Measurements from ENCODE around the gene DDX10. TPM values are rescaled to one million over a fixed set of nuclear protein-coding genes. Genes with fewer than 3 reads are reported as not detected.
"Not testable (repeated sequence)": the region's sequence is repeated elsewhere in the genome, so short reads cannot be mapped to it uniquely, and the experiment has no call there.

DDX10 gene
- total RNA-seq, 4 donors from 2014 or later = 11.5 to 22.0 (median 14.3) TPM

GRCh38 chr11:108629274-108629673, 35.6 kb upstream of the DDX10 start:
- H3K27me3 ChIP-seq = no peaks in the 10 kb centered on the region
- no peak for DNase-seq (ENCODE audit: extremely low spot score)
- H3K36me3 ChIP-seq = no peaks in the 10 kb centered on the region
- H3K9me3 ChIP-seq = peaks cover 0 to 4% (median 1%) of the 10 kb centered on the region in 4 donors
- no peak overlapping the region for H3K27ac ChIP-seq (replicated peaks in 1 of 4)
- no peak for TF ChIP-seq POLR2A (IDR thresholded peaks at IDR 0.05; ENCODE audit: low read depth)
- no peak for TF ChIP-seq POLR2AphosphoS5 (IDR thresholded peaks at IDR 0.05)
- TF ChIP-seq CTCF (IDR thresholded peaks at IDR 0.05) = no peak
- no peak for TF ChIP-seq EP300 (IDR thresholded peaks at IDR 0.05)
- H3K4me1 ChIP-seq = no peaks in the 10 kb centered on the region
- intact Hi-C loops (cut with DNase I) = no loop called here
- no CpG with 5 or more reads among the region's 3 CpGs for WGBS
- H3K4me3 ChIP-seq = no peak overlapping the region

- Histone ChIP-seq H3K4me3 (no peak overlapping the region), H3K27me3 (no peaks in the 10 kb centered on the region), H3K27ac (replicated peaks in 1 of 4) (no peak overlapping the region), H3K36me3 (no peaks in the 10 kb centered on the region), H3K4me1 (no peaks in the 10 kb centered on the region), H3K9me3 (peaks cover 0 to 4% (median 1%) of the 10 kb centered on the region in 4 donors)
- no peak for TF ChIP-seq EP300 (IDR thresholded peaks at IDR 0.05)
- TF ChIP-seq CTCF (IDR thresholded peaks at IDR 0.05) = no peak
- TF ChIP-seq POLR2A (IDR thresholded peaks at IDR 0.05; ENCODE audit: low read depth) = no peak
- no peak for TF ChIP-seq POLR2AphosphoS5 (IDR thresholded peaks at IDR 0.05)
- WGBS = 70% methylated on average over 2 of the region's 2 CpGs
- no peak for DNase-seq (ENCODE audit: extremely low spot score)
- intact Hi-C loops (cut with DNase I) = no loop called here
These were observed 32.7 kb upstream of the DDX10 start for GRCh38 chr11:108632041-108632704.

DNA sequence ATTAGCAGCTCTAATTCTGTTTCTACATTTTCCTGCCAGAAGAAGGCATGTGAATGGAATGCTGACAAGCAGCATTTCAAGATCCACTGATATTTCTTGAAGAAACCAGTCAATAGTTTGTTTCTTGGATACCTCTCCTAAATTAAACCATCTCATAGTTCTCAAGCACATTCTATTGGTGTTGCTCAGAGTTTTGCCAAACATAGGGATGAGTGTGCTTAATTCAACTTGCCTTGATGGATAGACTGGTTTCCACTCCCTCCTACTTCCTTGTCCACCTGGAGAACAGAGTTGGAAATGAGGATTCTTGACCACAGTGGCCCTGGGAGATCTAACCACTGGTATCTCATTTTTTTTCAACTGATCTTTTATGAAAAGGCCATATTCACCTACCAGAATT, 29.8 kb upstream of the DDX10 start:
- Histone ChIP-seq H3K4me1 (no peaks in the 10 kb centered on the region), H3K4me3 (no peak overlapping the region), H3K36me3 (no peaks in the 10 kb centered on the region), H3K27me3 (no peaks in the 10 kb centered on the region), H3K9me3 (no peaks in the 10 kb centered on the region), H3K27ac (replicated peaks in 1 of 4) (no peak overlapping the region)
- no peak for TF ChIP-seq POLR2A (IDR thresholded peaks at IDR 0.05; ENCODE audit: low read depth)
- TF ChIP-seq EP300 (IDR thresholded peaks at IDR 0.05) = no peak
- TF ChIP-seq CTCF (IDR thresholded peaks at IDR 0.05) = no peak
- no peak for TF ChIP-seq POLR2AphosphoS5 (IDR thresholded peaks at IDR 0.05)
- intact Hi-C loops (cut with DNase I) = no loop called here
- DNase-seq (ENCODE audit: extremely low spot score) = no peak

DNA sequence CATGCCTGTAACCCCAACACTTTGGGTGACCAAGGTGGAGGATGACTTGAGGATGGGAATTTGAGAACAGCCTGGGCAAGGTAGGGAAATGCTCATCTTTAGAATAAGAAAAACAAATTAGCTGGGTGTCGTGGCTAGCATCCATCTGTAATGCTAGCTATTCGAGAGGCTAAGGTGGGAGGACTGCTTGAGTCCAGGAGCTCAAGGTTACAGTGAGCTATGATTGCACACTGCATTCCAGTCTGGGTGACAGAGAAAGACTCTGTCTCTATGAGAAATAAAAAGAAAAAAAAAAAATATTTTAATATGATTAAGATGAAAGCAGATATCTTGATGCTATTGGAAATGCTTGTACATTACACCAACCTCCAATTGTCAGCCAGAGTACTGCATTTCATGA, 28.6 kb upstream of the DDX10 start:
- DNase-seq (ENCODE audit: extremely low spot score) = no peak
- intact Hi-C loops (cut with DNase I) = no loop called here
- H3K36me3 ChIP-seq = no peaks in the 10 kb centered on the region
- no peaks in the 10 kb centered on the region for H3K9me3 ChIP-seq
- H3K4me1 ChIP-seq = no peaks in the 10 kb centered on the region
- H3K27me3 ChIP-seq = no peaks in the 10 kb centered on the region
- H3K4me3 ChIP-seq = no peak overlapping the region
- WGBS = 67% methylated on average over 2 of the region's 2 CpGs
- no peak overlapping the region for H3K27ac ChIP-seq (replicated peaks in 1 of 4)
- TF ChIP-seq CTCF (IDR thresholded peaks at IDR 0.05) = no peak
- no peak for TF ChIP-seq POLR2AphosphoS5 (IDR thresholded peaks at IDR 0.05)
- TF ChIP-seq EP300 (IDR thresholded peaks at IDR 0.05) = no peak
- no peak for TF ChIP-seq POLR2A (IDR thresholded peaks at IDR 0.05; ENCODE audit: low read depth)

GRCh38 chr11:108639146-108639545, 25.7 kb upstream of the DDX10 start:
- Histone ChIP-seq H3K27ac (replicated peaks in 1 of 4) (no peak overlapping the region), H3K27me3 (no peaks in the 10 kb centered on the region), H3K9me3 (no peaks in the 10 kb centered on the region), H3K4me3 (no peak overlapping the region), H3K4me1 (no peaks in the 10 kb centered on the region), H3K36me3 (no peaks in the 10 kb centered on the region)
- TF ChIP-seq CTCF (IDR thresholded peaks at IDR 0.05) (no peak), POLR2A (IDR thresholded peaks at IDR 0.05; ENCODE audit: low read depth) (no peak), EP300 (IDR thresholded peaks at IDR 0.05) (no peak)
- no peak for DNase-seq (ENCODE audit: extremely low spot score)
- intact Hi-C loops (cut with DNase I) = no loop called here
- 95% methylated on average over 1 of the region's 1 CpG for WGBS

GRCh38 chr11:108641752-108642151, 23.1 kb upstream of the DDX10 start:
- H3K27ac ChIP-seq (replicated peaks in 1 of 4); H3K36me3 ChIP-seq; H3K27me3 ChIP-seq; H3K9me3 ChIP-seq; H3K4me3 ChIP-seq; H3K4me1 ChIP-seq; DNase-seq (ENCODE audit: extremely low spot score): not testable (repeated sequence)
- intact Hi-C loops (cut with DNase I) = loop anchor here (10.0 kb wide), 1 partner anchor 297 kb away; no protein-coding TSS in a partner anchor
- WGBS = 67% methylated on average over 1 of the region's 1 CpG
